NCI-H526 treated with DMSO at 0.1 percent for 48 hours (cell line): Measurements from ENCODE around the gene GGT5.
"Not testable (repeated sequence)": the region's sequence is repeated elsewhere in the genome, so short reads cannot be mapped to it uniquely, and the experiment has no call there.

ENCODE experiments used
- DNase-seq: peaks from one replicate; lab custom pipeline; 2025; lab: John Stamatoyannopoulos, UW

Gene GGT5

DNA sequence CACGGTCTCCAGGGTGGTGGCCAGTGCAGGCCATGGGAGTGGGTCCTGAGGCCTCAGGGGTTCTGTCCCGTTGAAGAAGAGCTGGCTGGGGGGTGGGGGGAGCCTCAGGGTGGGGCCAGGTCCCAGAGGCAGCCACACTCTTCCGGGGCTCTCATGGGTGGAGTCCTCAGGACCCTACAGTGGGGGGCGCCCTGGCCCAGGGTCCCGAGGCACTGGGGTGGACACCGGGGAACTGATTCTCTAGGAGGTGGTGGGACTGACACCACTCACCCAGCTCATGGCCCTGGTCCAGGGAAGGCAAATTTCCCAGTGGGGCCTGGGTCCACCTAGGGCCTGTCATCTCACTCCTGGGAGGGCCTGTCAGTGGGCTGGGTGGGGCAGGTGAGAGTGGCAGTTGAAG lies 12.8 kb downstream of the GGT5 start:
- DNase-seq: no peak

DNA sequence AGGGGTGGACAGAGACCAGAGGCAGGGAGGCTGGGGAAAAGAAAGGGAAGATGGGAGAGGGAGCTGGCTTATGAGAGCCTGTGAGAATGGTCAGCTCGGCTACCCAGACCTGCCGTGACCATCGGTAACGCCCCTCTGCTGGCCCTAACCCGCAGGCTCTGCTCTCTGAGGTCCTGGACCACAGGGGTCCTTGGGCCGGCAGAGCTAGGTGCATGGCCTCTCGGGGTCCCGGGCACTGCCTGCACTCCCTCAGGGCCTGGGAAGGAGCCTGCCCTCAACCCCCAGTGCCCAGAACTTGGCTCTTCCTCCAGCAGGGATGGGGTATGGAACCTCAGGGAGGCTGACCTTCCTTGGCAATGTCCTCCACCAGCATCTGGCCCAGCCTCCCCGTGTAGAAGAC lies 13.2 kb downstream of the GGT5 start:
- DNase-seq: no peak

DNA sequence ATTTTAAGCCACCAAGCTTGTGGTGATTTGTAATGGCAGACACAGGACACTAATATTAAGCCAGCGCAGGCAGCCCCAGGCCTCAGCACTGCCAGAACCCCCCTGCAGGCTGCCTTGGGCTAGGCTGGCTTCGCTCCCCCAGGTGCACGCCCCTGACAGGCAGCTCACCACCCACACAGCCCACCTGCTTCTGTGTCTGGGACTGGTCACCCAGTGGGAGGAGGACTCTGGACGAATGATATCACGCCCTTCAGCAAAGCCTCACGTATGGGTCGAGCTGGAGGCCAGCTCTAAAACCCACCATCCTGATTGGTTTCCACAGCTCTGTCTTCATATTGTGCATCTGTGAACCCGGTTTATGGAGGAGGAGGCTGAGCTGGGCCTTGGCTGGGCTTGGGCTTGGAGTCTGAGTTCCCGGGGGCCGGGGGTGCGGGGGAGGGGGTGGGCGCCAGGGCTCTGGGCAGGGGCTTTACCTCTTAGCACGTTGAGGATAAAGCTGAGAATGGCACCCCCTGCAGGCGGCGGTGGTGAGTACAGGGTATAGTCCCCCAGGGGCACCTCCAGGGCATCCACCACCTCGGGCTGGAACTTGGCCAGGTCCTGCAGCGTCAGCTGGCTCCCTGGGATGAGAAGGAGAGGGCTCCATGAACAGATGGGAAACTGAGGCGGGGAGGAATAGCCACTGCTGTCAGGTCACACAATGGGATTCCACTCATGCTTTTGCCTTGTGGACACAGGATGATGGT lies 13.8 kb downstream of the GGT5 start:
- DNase-seq: no peak

DNA sequence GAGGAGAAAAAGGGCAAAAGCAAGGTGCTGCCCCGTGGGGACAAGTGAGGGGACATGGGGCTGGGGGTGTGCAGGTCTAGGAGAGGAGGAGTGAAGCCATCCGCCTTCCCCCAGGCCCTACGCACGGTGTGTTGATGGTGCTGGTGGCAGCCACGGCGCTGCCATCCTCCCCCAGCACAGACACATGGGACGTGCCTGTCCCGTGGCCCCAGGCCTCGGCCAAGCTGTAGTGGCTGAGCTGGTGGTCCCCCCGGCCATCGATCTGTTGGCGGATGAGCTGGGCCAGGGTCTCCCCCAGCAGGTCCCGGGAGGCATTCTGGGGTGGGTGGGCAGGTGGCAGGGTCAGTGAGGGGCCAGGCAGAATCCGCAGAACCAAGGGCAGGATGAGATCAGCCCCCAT lies 18.9 kb downstream of the GGT5 start:
- no peak for DNase-seq

DNA sequence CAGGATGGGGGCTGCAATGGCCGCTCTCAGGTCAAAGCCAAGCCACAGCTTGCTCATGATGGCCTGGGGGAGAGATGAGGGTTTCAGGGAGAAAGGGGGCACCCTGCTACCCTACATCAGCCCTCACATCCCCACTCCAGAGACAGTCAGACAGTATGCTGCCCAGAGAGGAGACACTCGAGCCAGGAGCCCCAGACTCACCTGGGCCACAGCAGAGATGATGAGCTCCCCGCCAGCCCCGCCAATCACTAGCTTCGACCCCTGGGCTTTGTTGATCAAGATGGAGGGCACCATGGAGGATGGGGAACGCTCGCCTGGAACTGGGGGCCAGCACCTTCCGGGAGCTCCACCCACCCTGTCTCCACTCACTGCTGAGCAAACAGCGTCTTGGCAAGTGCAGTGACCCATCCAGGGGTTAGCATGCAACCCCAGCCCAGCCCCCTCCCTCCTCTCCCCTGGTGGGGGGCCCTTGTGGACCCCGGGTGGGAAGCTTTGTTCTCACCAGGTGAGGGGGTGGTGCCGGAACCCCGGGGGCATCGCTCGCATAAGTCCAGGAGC lies 19.8 kb downstream of the GGT5 start:
- DNase-seq: no peak

DNA sequence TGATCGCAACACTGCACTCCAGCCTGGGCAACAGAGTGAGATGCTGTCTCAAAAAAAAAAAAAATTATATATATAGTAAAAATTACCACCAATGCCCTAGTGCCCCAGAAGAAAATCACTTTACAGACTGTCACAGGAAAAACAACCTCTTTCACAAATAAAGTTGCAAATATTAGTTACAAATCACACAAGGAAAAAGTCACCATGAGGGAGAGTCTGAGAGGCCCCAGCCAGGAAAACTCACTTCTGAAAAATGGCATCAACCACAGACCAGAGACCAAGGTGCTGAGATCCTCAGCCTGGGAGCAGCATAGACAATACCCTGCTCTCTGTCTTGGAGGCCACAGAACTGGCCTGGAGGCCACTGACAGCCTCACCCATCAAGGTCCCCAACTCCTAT lies 20.4 kb downstream of the GGT5 start:
- no peak for DNase-seq

DNA sequence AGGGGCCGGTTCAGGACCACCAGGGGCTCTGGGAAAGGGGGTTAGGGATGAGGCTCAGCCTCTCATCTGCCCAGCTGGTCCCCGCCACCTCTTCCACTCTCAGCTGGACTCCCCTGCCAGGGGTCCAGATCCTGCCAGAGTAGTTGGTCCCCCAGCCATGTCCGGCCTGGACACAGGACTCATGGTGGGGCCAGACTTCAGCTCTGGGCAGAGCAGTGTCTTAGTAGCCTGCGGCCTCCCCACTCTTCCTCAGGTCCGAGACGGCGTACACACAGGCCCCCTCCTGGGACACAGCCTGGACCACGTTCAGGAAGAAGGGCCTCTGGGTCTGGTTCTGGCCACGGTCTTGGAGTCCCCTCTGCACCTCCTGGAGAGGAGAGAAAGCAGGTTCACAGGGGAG lies 25.1 kb downstream of the GGT5 start:
- no peak for DNase-seq

DNA sequence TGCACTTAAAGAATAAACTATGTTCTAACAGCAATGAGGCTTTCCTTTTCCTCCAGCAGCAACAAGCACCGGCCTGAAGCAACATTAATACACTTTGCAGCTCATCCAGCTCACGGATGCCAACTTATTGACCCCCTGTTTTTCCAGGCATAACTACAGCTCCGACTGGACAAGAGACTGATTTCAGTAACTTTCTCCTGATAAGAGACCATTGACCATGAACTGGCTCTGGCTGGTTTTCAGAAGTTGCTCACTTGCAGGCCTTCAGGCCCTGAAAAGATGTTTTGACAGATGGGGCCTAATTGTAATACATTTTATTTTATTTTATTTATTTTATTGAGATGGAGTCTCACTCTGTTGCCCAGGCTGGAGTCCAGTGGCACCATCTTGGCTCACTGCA lies 27.5 kb downstream of the GGT5 start:
- no peak for DNase-seq

DNA sequence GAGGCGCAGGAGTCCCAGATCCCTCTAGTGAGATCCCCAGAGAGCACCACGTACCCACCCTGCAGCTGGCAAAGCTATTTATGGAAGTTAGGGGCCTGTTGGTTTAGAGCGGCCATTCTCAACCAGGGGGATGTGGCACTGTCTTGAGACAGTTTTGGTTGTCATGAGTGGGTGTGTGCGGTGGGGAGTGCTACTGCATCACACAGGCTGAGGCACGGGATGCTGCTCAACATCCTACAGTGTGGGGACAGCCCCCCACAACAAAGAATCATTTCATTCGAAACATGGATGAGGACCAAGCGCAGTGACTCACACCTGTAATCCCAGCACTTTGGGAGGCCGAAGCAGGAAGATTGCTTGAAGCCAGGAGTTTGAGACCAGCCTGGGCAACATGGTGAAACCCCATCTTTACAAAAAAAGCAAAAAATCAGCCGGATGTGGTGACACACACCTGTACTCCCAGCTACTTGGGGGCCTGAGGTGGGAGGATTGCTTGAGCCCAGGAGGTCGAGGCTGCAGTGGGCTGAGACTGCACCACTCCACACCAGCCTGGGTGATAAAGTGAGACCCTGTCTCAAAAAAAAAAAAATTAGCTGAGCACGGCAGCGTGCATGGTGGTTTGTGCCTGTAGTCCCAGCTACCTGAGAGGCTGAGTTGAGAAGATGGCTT lies 28.2 kb downstream of the GGT5 start:
- DNase-seq: no peak

DNA sequence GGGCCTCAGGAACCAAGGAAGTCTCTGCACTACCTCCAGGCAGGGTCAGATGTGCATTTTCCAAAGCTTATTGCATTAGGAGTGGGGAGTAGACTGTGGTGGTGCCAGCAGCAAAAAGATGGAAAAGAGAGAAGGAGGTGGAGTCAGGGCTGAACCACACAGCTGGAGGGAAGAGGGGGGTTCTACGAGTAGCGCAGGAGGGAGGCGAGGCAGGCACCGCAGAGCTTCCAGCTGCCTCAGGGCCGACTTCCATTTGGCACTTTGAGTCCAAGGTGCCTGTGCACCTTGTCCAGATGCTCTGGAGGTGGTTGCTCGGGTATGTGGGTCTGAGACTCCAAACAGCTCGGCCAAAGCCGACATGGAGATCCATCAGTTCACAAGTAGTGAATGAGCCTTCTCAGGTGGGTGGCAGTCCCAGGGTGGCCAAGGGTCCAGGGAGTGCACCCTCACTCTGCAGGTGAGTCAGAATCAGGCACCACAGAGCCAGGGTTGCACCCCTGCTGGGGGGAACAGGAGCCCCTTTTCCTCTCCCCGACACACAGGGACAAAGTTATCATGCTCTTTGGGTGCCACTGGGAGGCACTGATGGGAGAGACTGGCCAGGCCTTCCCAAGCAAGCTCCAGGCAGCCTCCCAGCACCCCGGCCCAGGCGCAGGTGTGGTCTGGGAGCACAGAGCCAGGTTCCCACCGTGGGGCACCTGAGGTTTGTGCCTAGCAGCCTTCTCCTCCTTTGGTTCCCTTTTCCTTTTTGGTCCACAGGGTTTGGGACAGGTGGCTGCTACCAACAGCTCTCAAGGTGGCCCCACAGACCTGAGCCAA lies 30.2 kb downstream of the GGT5 start:
- DNase-seq: no peak

DNA sequence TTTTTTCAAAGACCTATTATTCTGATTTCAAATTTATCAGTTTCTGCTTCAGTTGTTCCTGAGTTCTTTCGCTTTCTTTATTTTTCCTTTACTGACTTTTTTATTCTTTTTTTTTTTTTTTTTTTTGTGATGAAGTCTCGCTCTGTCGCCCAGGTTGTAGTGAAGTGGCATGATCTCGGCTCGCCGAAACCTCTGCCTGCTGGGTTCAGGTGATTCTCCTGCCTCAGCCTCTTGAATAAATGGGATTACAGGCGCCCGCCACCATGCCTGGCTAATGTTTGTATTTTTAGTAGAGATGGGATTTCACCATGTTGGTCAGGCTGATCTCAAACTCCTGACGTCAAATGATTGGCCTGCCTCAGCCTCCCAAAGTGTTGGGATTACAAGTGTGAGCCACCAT lies 31.8 kb downstream of the GGT5 start:
- DNase-seq: not testable (repeated sequence)

DNA sequence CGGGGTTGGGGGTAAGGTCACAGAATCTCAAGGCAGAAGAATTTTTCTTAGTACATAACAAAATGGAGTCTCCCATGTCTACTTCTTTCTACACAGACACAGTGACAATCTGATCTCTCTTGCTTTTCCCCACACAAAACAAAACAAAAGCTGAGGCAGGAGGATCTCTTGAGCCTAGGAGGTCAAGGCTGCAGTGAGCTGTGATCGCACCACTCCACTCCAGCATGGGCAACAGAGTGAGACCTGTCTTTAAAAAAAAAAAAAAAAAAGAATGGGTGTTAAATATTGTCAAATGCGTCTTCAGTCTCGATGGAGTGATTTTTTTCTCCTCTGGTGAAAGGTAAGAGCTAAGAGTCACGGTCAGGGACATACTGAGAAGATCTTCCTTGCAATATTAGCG lies 33.2 kb downstream of the GGT5 start:
- not testable (repeated sequence) for DNase-seq

DNA sequence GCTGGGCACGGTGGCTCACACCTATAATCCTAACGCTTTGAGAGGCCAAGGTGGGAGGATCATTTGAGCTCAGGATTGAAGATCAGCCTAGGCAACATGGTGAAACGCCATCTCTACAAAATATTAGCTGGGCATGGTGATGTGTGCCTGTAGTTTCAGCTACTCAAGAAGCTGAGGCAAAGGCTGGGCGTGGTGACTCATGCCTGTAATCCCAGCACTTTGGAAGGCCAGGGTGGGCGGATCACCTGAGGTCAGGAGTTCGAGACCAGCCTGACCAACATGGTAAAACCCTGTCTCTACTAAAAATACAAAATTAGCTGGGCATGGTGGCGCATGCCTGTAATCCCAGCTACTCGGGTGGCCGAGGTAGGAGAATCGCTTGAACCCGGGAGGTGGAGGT lies 34.5 kb downstream of the GGT5 start:
- not testable (repeated sequence) for DNase-seq

DNA sequence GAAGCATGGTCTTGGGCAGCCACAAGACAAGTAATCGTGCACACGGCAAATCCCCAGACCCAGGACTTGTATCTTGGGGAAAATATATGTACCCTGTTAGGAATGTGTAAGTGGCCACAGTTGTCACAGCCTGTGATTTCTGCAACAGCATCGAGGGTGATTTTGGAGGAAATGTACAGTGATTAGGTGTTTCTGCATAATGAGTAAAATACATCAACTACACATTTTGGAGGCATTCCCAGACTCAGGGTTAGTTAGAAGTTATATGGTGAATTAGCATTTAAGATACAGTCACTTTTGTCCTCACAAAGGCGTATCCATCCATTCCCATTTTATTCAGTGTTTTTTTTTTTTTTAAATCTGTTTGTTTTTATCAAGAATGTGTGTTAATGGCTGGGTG lies 35.2 kb downstream of the GGT5 start:
- no peak for DNase-seq

DNA sequence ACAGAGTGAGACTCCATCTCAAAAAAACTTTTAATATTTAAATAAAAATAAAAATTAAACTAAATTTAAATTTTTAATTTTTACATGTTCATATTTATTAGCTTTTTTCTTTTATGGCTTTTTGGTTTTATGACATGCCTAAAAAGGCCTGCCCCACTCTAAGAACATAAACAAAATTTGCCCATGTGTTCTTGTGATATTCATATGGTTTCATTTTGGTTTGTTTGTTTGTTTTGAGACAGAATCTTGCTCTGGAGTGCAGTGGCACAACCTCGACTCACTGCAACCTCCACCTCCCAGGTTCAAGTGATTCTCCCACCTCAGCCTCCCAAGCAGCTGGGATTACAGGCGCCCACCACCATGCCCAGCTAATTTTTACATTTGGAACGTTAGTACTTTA lies 35.9 kb downstream of the GGT5 start:
- no peak for DNase-seq

DNA sequence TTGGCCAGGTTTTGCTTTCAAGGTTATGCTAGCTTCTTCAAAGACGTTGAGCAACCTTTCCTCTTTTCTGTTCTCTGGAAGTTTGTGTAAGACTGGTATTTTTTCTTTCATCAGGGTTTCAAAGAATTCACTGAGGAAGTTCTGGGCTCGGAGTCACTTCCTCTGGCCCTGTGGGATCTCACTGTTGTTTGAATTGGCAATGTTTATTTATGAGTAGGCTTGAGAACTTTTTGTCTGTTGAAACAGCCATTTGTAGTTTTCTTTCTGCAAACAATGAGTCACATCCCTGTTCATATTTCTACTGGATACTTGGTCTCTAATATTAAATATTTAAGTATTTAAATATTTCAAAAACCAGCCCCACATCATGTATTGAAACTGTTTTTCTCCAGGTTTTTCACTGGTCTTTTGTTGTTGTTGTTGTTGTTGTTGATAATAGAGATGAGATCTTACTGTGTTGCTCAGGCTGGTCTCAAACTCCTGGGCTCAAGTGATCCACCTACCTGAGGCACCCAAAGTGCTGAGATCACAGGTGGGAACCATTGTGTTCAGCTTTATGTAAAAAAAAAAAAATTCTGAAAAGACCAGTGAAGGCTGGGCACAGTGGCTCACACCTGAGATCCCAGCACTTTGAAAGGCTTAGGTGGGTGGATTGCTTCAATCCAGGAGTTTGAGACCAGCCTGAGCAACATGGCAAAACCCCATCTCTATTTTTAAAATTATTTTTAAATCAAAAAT lies 36.7 kb downstream of the GGT5 start:
- DNase-seq: no peak

DNA sequence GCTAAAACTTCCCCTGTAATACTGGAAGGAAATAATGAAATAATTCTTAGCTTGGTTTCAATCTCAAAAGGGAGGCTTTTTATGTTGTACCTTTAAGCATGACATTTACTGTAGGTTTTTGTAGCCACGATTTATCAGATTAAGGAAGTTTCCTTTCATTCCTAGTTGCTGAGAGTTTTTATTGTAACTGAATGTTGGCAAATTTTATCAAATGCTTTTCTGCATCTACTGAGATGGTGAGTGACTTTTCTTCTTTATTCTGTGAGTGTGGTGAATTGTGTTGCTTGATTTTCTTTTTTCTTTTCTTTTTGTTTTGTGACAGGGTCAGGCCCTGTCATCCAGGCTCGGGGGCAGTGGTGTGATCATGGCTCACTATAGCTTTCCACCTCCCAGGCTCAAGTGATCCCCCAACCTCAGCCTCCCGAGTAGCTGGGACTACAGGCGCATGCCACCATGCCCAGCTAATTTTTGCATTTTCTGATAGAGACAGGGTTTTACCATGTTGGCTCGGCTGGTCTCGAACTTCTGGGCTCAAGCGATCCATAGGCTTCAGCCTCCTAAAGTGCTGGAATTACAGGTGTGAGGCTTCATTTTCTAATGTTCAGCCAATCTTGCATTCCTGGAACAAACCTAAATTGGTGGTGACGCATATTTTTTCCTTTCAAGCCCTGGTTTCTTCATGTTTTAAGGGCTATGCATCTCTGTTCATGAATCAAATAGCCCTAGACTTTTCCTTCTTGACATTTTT lies 37.4 kb downstream of the GGT5 start:
- no peak for DNase-seq

DNA sequence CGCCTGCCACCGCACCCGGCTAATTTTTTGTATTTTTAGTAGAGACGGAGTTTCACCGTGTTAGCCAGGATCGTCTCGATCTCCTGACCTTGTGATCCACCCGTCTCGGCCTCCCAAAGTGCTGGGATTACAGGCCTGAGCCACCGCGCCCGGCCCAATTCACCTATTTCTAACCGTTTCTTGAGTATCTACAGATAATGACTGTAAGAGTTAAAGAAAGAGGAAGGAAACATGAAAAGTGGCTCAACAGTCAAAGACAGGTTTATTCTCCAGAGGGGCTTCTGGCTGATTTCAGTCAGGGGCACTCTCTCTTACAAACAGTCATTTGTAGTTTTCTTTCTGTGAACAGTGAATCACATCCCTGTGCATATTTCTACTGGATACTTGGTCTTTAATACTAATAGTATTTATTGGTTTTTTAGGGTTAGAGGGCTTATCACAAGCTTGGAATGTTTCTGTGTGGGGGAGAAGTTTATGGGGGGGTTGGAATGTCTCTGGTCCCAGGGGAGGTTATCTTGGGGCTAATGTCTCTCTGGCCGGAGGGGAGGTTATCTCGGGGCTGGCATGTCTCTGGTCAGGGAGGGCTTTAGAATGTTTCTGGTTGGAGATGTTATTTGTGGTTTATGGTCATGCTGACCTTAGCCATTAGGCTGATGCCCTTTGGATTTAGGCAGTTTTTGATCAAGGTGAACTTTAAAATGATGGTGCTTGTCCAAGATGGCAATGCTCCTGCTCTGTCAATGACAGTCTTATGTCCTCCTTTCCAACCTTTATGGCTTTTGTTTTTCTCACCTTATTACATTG lies 38.2 kb downstream of the GGT5 start:
- not testable (repeated sequence) for DNase-seq

DNA sequence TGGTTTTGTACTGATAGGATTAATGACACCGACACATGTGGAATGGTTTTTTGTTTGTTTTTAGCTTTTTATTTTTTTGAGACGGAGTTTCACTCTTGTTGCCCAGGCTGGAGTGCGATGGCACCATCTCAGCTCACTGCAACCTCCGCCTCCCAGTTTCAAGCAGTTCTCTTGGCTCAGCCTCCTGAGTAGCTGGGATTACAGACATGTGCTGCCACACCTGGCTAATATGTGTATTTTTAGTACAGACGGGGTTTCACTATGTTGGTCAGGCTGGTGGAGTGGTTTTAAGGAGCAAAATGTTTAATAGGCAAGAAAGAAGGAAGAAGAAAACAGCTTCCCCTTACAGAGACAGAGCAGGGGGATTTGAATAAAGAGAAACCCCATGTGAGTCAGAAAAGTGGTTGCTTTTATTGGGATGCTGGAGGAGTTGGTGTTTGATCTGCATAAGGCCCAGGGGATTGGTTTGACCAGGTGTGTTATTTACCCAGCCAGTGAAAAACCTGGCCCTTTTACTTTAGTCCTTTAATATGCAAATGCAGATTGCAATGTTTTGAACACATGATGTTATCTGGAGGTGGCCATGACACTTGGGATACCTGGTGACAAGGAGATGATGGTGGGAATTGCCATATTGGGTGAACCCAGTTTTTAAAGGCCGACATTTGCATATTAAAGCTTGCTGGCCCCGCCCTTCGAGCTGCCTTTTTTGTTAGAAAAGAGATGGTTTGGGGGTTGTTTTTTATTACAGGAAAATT lies 39.3 kb downstream of the GGT5 start:
- no peak for DNase-seq

DNA sequence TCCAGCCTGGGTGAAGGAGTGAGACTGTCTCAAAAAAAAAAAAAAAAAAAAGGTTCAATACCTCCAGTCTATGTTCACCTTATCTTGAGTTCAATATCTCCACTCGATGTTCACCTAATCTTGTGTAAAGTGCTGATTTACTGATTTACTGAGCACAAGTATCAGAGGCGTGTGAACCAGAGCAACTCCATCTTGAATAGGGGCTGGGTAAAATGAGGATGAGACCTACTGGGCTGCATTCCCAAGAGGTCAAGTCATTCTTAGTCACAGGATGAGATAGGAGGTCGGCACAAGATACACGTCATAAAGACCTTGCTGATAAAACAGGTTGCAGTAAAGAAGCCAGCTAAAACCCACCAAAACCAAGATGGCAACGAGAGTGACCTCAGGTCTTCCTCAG lies 41.0 kb downstream of the GGT5 start:
- DNase-seq: not testable (repeated sequence)
